GM12865 (cell line): ENCODE data around the gene IL1RAPL1.
A peak's percentile ranks its signal among the peaks of the same experiment; 100 is the strongest.

ENCODE experiments used
- DNase-seq: peaks from one replicate; pipeline ENCODE4 v3.0.0; 2010; ENCODE audit warnings: low read depth
- H3K4me3 ChIP-seq: 2 replicates; pipeline ENCODE4 v1.5.1; 2011; ENCODE audit warnings: mild to moderate bottlenecking, low read depth, low read length, control low read depth
- TF ChIP-seq, protein P1 (sequence below): IDR thresholded peaks from 2 replicates; pipeline ENCODE4 v1.5.1; 2011; ENCODE audit warnings: low read length, control low read depth, low read depth, inconsistent platforms; ENCODE audit not compliant: insufficient read depth; ENCODE audit errors: missing control alignments

The IL1RAPL1 gene

DNA sequence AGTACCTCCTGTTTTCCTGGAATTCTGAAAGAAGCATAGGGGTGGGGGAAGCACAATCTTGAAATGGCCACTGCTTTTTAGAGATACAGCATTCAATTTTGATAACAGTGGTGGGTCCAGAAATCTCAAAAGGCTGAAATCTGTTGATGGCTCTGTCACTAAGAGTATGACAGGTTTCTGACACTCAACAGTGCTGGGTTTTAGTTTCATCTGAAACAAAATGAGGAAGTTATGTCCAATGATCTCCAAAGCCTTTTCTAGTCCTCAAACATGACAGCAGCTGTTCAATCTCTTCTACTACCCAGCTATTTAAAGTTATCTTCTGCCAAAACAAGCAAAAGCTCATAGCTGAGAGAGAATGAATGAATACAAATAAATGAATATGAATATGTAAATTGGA is 110.5 kb downstream of the IL1RAPL1 start:
- TF ChIP-seq, protein P1, sequence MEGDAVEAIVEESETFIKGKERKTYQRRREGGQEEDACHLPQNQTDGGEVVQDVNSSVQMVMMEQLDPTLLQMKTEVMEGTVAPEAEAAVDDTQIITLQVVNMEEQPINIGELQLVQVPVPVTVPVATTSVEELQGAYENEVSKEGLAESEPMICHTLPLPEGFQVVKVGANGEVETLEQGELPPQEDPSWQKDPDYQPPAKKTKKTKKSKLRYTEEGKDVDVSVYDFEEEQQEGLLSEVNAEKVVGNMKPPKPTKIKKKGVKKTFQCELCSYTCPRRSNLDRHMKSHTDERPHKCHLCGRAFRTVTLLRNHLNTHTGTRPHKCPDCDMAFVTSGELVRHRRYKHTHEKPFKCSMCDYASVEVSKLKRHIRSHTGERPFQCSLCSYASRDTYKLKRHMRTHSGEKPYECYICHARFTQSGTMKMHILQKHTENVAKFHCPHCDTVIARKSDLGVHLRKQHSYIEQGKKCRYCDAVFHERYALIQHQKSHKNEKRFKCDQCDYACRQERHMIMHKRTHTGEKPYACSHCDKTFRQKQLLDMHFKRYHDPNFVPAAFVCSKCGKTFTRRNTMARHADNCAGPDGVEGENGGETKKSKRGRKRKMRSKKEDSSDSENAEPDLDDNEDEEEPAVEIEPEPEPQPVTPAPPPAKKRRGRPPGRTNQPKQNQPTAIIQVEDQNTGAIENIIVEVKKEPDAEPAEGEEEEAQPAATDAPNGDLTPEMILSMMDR, result no peak
- DNase-seq, result peak; percentile 0

DNA sequence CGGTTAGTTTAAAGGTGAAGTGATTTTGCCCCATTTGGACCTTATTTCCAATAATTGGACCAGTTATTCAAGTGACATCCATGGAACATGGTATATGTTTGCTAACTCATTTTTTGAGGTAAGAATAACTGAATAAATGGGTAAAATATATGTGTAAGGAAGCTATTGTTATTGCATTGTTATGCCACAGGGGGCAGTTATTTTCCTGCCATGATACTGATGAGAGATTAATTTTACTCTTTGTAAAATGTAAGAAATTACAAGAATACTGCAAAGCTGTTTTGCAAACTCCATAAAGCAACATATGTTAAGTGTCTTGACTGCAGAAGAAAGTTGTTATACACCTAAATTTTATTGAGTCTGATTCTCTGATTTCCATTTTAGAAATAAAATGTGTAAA is 114.0 kb downstream of the IL1RAPL1 start:
- no peak for DNase-seq
- TF ChIP-seq, protein P1, result no peak
- H3K4me3 ChIP-seq, result no peak overlapping the region

More for the DNA sequence above, 110.5 kb downstream of the IL1RAPL1 start:
- no peak overlapping the region for H3K4me3 ChIP-seq

DNA sequence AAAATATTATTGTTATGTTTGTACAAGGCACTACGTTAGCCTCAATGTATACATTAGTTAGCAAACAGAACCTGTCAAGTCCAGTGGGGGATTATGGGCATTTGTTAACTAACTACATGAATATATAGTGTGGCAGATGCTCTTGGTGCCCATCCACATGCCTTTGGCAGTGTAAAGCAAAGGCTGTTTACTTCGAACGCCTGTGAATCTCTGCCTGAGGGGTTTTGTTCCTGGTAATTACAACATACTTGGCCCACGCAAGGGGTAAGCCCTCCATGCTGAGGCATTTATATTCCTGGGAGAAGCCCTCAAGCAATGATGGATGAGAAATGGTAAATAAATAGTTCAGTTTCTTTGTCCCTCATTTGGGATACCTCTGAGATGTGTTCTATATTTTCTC is 119.7 kb downstream of the IL1RAPL1 start:
- no peak overlapping the region for H3K4me3 ChIP-seq
- no peak for DNase-seq
- TF ChIP-seq, protein P1, result no peak

DNA sequence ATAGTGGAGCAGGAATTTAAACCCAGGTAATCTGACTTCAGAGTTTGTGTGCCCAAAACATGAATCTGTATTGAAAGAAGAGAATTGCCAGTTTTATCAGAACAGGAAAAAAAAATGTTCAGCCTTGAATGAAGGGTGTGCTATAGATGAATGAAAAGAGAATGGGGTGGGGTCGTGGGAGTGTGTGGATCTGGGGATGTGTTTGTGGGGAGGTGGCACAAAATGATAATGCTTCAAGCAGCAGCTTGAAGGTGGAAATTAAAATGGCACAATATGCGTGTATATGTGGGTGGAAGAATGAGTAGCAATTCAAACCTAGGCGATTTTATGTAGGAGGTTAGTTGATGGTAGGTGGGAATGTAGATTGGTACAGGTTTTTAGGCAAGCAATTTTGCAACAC is 122.2 kb downstream of the IL1RAPL1 start:
- DNase-seq, result no peak
- H3K4me3 ChIP-seq, result no peak overlapping the region
- TF ChIP-seq, protein P1, result no peak

DNA sequence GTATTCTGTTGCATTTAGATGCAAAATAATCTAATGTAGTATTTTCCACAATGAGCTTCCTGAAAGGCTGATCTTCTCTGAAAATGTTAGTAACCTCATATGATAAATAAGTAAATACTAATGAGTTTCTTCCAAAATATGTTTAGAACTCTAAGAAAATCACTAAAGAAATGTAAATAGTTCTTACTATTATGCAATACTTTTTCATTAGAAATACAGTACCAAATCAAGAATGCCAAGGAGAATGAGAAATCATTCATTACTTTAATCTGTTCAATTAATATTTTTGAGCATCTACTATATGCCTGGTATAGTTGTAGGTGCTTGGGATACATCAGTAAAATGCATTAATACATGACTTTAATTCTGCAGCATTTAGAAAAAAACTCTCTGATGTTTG is 130.6 kb downstream of the IL1RAPL1 start:
- TF ChIP-seq, protein P1, result no peak
- DNase-seq, result no peak
- no peak overlapping the region for H3K4me3 ChIP-seq

DNA sequence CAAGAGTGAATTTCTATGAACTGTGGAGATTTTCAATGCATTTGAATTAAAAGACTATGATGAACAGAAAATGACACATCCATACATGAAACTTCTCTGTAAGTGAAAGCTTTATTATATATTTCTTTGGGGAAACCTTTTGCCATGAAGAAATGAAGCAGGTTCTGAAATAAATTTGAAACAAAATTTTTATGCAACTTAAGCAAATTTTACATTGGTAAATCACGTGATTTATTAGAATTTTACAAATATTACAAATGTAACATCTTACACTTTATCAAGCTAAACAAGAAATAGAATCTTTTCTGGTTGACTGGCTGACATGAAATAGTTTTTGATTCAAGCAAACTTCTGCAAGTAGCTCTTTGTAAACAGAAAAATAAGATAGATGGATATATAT is 131.2 kb downstream of the IL1RAPL1 start:
- no peak for DNase-seq

DNA sequence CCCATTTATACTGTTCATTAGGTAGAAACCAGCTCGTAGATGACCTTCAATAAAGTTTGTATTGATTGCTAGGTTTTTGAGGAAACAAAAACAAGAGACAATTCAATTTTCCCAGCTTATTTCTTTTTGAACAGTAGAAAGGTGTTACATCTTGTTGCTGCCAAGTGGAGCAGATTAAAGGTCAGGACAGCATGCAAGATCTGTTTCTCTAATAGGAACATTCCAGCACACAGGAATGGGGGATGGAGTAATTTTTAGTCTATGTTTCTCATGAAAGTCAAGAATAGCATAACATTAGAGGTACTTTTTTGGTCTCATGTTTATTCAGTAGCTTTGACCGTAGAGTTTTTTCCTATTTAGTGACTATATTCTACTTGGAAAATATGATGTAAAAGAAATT is 132.4 kb downstream of the IL1RAPL1 start:
- TF ChIP-seq, protein P1, result no peak
- DNase-seq, result no peak

More for the DNA sequence above, 131.2 kb downstream of the IL1RAPL1 start:
- TF ChIP-seq, protein P1, result no peak
- H3K4me3 ChIP-seq, result no peak overlapping the region

More for the DNA sequence above, 132.4 kb downstream of the IL1RAPL1 start:
- H3K4me3 ChIP-seq, result no peak overlapping the region
